ENCODE data around the gene CDH4. TPM values are rescaled to one million over a fixed set of nuclear protein-coding genes. Genes with fewer than 3 reads are reported as not detected.

The CDH4 gene
- total RNA-seq, 1 experiment from 2014 or later = not detected

DNA sequence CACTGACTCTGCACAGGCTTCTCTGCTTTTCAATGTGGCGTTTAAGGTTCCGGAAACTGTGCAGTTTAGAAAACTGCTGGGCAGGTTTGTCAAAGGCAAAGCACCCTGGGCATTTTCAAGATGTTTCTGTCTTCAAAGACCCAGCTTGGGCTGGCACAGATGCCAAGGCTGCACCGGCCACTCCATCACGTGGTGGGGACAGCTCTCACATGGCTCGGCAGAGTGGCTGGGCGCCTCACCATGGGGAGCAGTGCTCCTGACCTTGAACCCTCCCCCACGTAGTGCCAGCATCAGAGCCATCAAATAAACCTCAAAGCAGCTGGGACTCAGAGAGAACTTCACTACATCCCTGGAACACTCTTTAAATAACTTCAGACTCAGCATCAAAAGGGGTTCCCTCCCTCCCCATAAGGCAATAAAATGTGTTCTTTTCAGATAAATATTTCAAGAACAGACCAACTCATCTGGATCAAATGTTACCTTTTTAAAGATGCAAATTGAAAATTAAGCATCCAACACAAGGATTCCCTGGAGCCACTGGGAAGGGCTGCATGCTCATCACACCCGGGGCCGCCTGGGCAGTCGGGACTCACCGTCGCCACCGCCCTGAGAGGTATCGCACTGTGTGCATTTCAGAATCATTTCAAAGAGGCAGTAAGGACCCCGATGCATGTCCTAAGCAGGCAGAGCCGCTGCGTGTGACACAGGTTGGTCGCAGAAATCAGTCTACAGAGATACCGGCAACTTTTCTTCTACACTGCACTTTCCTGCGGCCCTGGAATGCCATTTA is 157.1 kb downstream of the CDH4 start:
- no peaks in the 10 kb centered on the region for H3K4me1 ChIP-seq (ENCODE audit: control insufficient read depth, insufficient read depth, low read length)

GRCh38 chr20:61411743-61412142 is 159.7 kb downstream of the CDH4 start:
- no peaks in the 10 kb centered on the region for H3K9me3 ChIP-seq (ENCODE audit: control insufficient read depth, insufficient read depth, low read depth, low read length)
- no TSS peak for BruUV-seq (replicated peaks)
- H3K4me1 ChIP-seq (ENCODE audit: control insufficient read depth, insufficient read depth, low read length) = no peaks in the 10 kb centered on the region
- no peak for DNase-seq (ENCODE audit: low read depth, low spot score)
- ChIA-PET POLR2A (no interaction called here), CTCF (no interaction called here)
- no peaks in the 10 kb centered on the region for H3K27me3 ChIP-seq (ENCODE audit: control insufficient read depth, insufficient read depth, low read length)
- no peak overlapping the region for H3K4me3 ChIP-seq (ENCODE audit: low read depth in 2 of 2, low read length in 2 of 2)
- in situ Hi-C loops (cut with HindIII; ENCODE audit: low pct_unique_long_range_greater_than_20kb, low sequenced_read_pairs) = no loop called here
- no peak for TF ChIP-seq POLR2AphosphoS5 (IDR thresholded peaks at IDR 0.05; ENCODE audit: low read depth, low read length)
- TF ChIP-seq, protein P1, sequence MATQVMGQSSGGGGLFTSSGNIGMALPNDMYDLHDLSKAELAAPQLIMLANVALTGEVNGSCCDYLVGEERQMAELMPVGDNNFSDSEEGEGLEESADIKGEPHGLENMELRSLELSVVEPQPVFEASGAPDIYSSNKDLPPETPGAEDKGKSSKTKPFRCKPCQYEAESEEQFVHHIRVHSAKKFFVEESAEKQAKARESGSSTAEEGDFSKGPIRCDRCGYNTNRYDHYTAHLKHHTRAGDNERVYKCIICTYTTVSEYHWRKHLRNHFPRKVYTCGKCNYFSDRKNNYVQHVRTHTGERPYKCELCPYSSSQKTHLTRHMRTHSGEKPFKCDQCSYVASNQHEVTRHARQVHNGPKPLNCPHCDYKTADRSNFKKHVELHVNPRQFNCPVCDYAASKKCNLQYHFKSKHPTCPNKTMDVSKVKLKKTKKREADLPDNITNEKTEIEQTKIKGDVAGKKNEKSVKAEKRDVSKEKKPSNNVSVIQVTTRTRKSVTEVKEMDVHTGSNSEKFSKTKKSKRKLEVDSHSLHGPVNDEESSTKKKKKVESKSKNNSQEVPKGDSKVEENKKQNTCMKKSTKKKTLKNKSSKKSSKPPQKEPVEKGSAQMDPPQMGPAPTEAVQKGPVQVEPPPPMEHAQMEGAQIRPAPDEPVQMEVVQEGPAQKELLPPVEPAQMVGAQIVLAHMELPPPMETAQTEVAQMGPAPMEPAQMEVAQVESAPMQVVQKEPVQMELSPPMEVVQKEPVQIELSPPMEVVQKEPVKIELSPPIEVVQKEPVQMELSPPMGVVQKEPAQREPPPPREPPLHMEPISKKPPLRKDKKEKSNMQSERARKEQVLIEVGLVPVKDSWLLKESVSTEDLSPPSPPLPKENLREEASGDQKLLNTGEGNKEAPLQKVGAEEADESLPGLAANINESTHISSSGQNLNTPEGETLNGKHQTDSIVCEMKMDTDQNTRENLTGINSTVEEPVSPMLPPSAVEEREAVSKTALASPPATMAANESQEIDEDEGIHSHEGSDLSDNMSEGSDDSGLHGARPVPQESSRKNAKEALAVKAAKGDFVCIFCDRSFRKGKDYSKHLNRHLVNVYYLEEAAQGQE (IDR thresholded peaks at IDR 0.05; ENCODE audit: insufficient read depth in 1 of 2, low read depth in 2 of 2, low read length in 1 of 2) = no peak
- TF ChIP-seq, protein P2, sequence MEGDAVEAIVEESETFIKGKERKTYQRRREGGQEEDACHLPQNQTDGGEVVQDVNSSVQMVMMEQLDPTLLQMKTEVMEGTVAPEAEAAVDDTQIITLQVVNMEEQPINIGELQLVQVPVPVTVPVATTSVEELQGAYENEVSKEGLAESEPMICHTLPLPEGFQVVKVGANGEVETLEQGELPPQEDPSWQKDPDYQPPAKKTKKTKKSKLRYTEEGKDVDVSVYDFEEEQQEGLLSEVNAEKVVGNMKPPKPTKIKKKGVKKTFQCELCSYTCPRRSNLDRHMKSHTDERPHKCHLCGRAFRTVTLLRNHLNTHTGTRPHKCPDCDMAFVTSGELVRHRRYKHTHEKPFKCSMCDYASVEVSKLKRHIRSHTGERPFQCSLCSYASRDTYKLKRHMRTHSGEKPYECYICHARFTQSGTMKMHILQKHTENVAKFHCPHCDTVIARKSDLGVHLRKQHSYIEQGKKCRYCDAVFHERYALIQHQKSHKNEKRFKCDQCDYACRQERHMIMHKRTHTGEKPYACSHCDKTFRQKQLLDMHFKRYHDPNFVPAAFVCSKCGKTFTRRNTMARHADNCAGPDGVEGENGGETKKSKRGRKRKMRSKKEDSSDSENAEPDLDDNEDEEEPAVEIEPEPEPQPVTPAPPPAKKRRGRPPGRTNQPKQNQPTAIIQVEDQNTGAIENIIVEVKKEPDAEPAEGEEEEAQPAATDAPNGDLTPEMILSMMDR (IDR thresholded peaks at IDR 0.05) = no peak
- no peak for TF ChIP-seq TCF7L2 (IDR thresholded peaks at IDR 0.05; ENCODE audit: low read depth, low read length)
- no peak for TF ChIP-seq SIN3A (IDR thresholded peaks at IDR 0.05; ENCODE audit: borderline replicate concordance, insufficient read depth, low read depth, low read length)
- no peaks in the 10 kb centered on the region for H3K36me3 ChIP-seq (ENCODE audit: control insufficient read depth, insufficient read depth, low read length)
- H3K27ac ChIP-seq (ENCODE audit: low read length) = no peak overlapping the region
- intact Hi-C loops (cut with micrococcal nuclease; ENCODE audit: unreplicated experiment) = no loop called here
- ATAC-seq = no peak

More for the DNA sequence above, 157.1 kb downstream of the CDH4 start:
- Histone ChIP-seq H3K36me3 (ENCODE audit: control insufficient read depth, insufficient read depth, low read length) (no peaks in the 10 kb centered on the region), H3K9me3 (ENCODE audit: control insufficient read depth, insufficient read depth, low read depth, low read length) (no peaks in the 10 kb centered on the region), H3K27me3 (ENCODE audit: control insufficient read depth, insufficient read depth, low read length) (no peaks in the 10 kb centered on the region), H3K27ac (ENCODE audit: low read length) (no peak overlapping the region), H3K4me3 (ENCODE audit: low read depth in 2 of 2, low read length in 2 of 2) (no peak overlapping the region)
- intact Hi-C loops (cut with micrococcal nuclease; ENCODE audit: unreplicated experiment) = no loop called here
- in situ Hi-C loops (cut with HindIII; ENCODE audit: low pct_unique_long_range_greater_than_20kb, low sequenced_read_pairs) = no loop called here
- BruUV-seq (replicated peaks) = no TSS peak
- ChIA-PET CTCF (no interaction called here), POLR2A (no interaction called here)
- DNase-seq (ENCODE audit: low read depth, low spot score) = no peak
- no peak for TF ChIP-seq SIN3A (IDR thresholded peaks at IDR 0.05; ENCODE audit: borderline replicate concordance, insufficient read depth, low read depth, low read length)
- TF ChIP-seq, protein P1 (IDR thresholded peaks at IDR 0.05; ENCODE audit: insufficient read depth in 1 of 2, low read depth in 2 of 2, low read length in 1 of 2) = no peak
- TF ChIP-seq TCF7L2 (IDR thresholded peaks at IDR 0.05; ENCODE audit: low read depth, low read length) = no peak
- TF ChIP-seq, protein P2 (IDR thresholded peaks at IDR 0.05) = no peak
- TF ChIP-seq POLR2AphosphoS5 (IDR thresholded peaks at IDR 0.05; ENCODE audit: low read depth, low read length) = no peak
- no peak for ATAC-seq
